IMR-90 (cell line): ENCODE measurements around the gene GPR6. TPM values are rescaled to one million over a fixed set of nuclear protein-coding genes. Genes with fewer than 3 reads are reported as not detected.

Source experiments
- ATAC-seq: fragments of 200-7000 bp; cut with Tn5 transposase; 2 replicates; pipeline ENCODE4 v1.9.1; 2020; ENCODE audit warnings: low read depth, mild to moderate bottlenecking, moderate library complexity
- BruUV-seq: library from RNA; stranded (reverse); fragments of 400-500 nt; replicated peaks from 2 replicates; lab custom pipeline; 2021; lab: Mats Ljungman, UMichigan
- CTCF ChIA-PET: fragments of 300-600 bp; formaldehyde crosslinking; extraction: SDS; loops from one replicate; lab custom pipeline; 2021; ENCODE audit warnings: antibody characterized with exemption; lab: Yijun Ruan, JAX
- POLR2A ChIA-PET: fragments of 300-600 bp; sonication (Branson Sonifier 250); formaldehyde crosslinking; loops from one replicate; lab custom pipeline; 2022; ENCODE audit warnings: antibody characterized with exemption; ENCODE audit not compliant: unreplicated experiment; lab: Charles Lee
- DNase-seq: peaks from one replicate; pipeline ENCODE4 v3.0.0; 2013
- H2AFZ ChIP-seq: replicated peaks from 2 replicates; pipeline ENCODE3; 2013; ENCODE audit warnings: low read length, mild to moderate bottlenecking; ENCODE audit not compliant: poor library complexity
- H2AK5ac ChIP-seq: 2 replicates; pipeline ENCODE4 v1.6.1; 2013; ENCODE audit warnings: low read depth, low read length, inconsistent platforms
- H2AK9ac ChIP-seq: replicated peaks from 2 replicates; pipeline ENCODE3; 2013; ENCODE audit warnings: mild to moderate bottlenecking, low read depth, low read length, moderate library complexity; ENCODE audit not compliant: poor library complexity
- H2BK120ac ChIP-seq: 2 replicates; pipeline ENCODE4 v1.6.1; 2013; ENCODE audit warnings: low read depth, low read length, inconsistent platforms
- H2BK15ac ChIP-seq: 3 replicates; pipeline ENCODE4 v1.6.1; 2013; ENCODE audit warnings: low read depth, low read length, inconsistent platforms
- H2BK20ac ChIP-seq: 2 replicates; pipeline ENCODE4 v1.6.1; 2013; ENCODE audit warnings: low read depth, mild to moderate bottlenecking, inconsistent platforms, low read length, moderate library complexity
- H2BK5ac ChIP-seq: 2 replicates; pipeline ENCODE4 v1.6.1; 2013; ENCODE audit warnings: mild to moderate bottlenecking, low read depth, low read length, inconsistent platforms; ENCODE audit not compliant: poor library complexity, severe bottlenecking
- H3K14ac ChIP-seq: replicated peaks from 2 replicates; pipeline ENCODE4 v1.6.1; 2013; ENCODE audit warnings: low read depth, low read length, inconsistent platforms
- H3K18ac ChIP-seq: 2 replicates; pipeline ENCODE4 v1.6.1; 2013; ENCODE audit warnings: low read depth, low read length, control low read depth
- H3K23ac ChIP-seq: 2 replicates; pipeline ENCODE4 v1.6.1; 2013; ENCODE audit warnings: low read depth, low read length, inconsistent platforms
- H3K27ac ChIP-seq: 2 replicates; pipeline ENCODE4 v1.5.1; 2013; ENCODE audit warnings: mild to moderate bottlenecking, control low read depth, low read length; ENCODE audit not compliant: insufficient read depth
- H3K27me3 ChIP-seq: 2 replicates; pipeline ENCODE4 v1.6.1; 2013; ENCODE audit warnings: low read length; ENCODE audit not compliant: control insufficient read depth, insufficient read depth
- H3K36me3 ChIP-seq: 2 replicates; pipeline ENCODE4 v1.6.1; 2013; ENCODE audit warnings: low read length, mixed read lengths; ENCODE audit not compliant: control insufficient read depth, insufficient read depth
- H3K4ac ChIP-seq: 2 replicates; pipeline ENCODE4 v1.6.1; 2013; ENCODE audit warnings: low read depth, low read length, inconsistent platforms
- H3K4me1 ChIP-seq: 2 replicates; pipeline ENCODE4 v1.6.1; 2013; ENCODE audit warnings: low read length, mixed read lengths; ENCODE audit not compliant: control insufficient read depth, insufficient read depth
- H3K4me2 ChIP-seq: 2 replicates; pipeline ENCODE4 v1.6.1; 2013; ENCODE audit warnings: low read depth, mild to moderate bottlenecking, control low read depth, low read length, moderate library complexity
- H3K4me3 ChIP-seq: 2 replicates; pipeline ENCODE4 v1.5.1; 2013; ENCODE audit warnings: low read depth, mild to moderate bottlenecking, control low read depth, low read length, moderate library complexity; ENCODE audit not compliant: insufficient read depth
- H3K56ac ChIP-seq: 2 replicates; pipeline ENCODE4 v1.6.1; 2013; ENCODE audit warnings: low read length, inconsistent platforms; ENCODE audit not compliant: insufficient read depth; ENCODE audit errors: extremely low read depth
- H3K79me1 ChIP-seq, 2 experiments: 2 replicates each; pipeline ENCODE4 v1.6.1; 2013; ENCODE audit warnings: low read length in 2 of 2, inconsistent platforms in 1 of 2, low read depth in 1 of 2
- H3K9ac ChIP-seq: 2 replicates; pipeline ENCODE4 v1.6.1; 2013; ENCODE audit warnings: low read depth, low read length, control low read depth
- H3K9me1 ChIP-seq: 2 replicates; pipeline ENCODE4 v1.6.1; 2013; ENCODE audit warnings: low read length, inconsistent platforms; ENCODE audit not compliant: insufficient read depth
- H3K9me3 ChIP-seq: 2 replicates; pipeline ENCODE4 v1.6.1; 2013; ENCODE audit warnings: low read length; ENCODE audit not compliant: control insufficient read depth, insufficient read depth
- H4K20me1 ChIP-seq: 2 replicates; pipeline ENCODE4 v1.6.1; 2013; ENCODE audit warnings: low read length, inconsistent platforms; ENCODE audit not compliant: insufficient read depth
- H4K5ac ChIP-seq: 2 replicates; pipeline ENCODE4 v1.6.1; 2013; ENCODE audit warnings: mild to moderate bottlenecking, low read depth, low read length, control low read depth
- H4K8ac ChIP-seq, 2 experiments: 2 replicates each; pipeline ENCODE4 v1.6.1; 2013; ENCODE audit warnings: low read depth in 2 of 2, low read length in 2 of 2, control low read depth in 1 of 2, inconsistent platforms in 1 of 2
- H4K91ac ChIP-seq: 2 replicates; pipeline ENCODE4 v1.6.1; 2013; ENCODE audit warnings: low read depth, low read length, inconsistent platforms; ENCODE audit not compliant: insufficient read depth
- CEBPB ChIP-seq: IDR thresholded peaks from 2 replicates; pipeline ENCODE4 v1.6.1; 2012; ENCODE audit warnings: low read depth, low read length, improper control_type of control experiment
- CHD1 ChIP-seq: IDR thresholded peaks from 2 replicates; pipeline ENCODE4 v1.6.1; 2012; ENCODE audit warnings: low read depth, low read length, improper control_type of control experiment
- ELK1 ChIP-seq: fragments of 150-350 bp; IDR thresholded peaks from 2 replicates; pipeline ENCODE4 v1.6.1; 2016; ENCODE audit warnings: low read depth, mild to moderate bottlenecking, low read length, moderate library complexity, borderline replicate concordance
- FOS ChIP-seq: fragments of 150-350 bp; IDR thresholded peaks from 2 replicates; pipeline ENCODE4 v1.6.1; 2016; ENCODE audit warnings: low read depth, low read length
- MAFK ChIP-seq: IDR thresholded peaks from 2 replicates; pipeline ENCODE4 v1.6.1; 2012; ENCODE audit warnings: low read depth, low read length, improper control_type of control experiment
- MAZ ChIP-seq: IDR thresholded peaks from 2 replicates; pipeline ENCODE4 v1.6.1; 2012; ENCODE audit warnings: low read depth, mild to moderate bottlenecking, low read length, improper control_type of control experiment, moderate library complexity, borderline replicate concordance
- RFX5 ChIP-seq: IDR thresholded peaks from 2 replicates; pipeline ENCODE4 v1.8.0; 2012; ENCODE audit warnings: low read depth, mild to moderate bottlenecking, low read length, moderate library complexity
- USF2 ChIP-seq: fragments of 150-350 bp; IDR thresholded peaks from 2 replicates; pipeline ENCODE4 v1.6.1; 2017; ENCODE audit warnings: mild to moderate bottlenecking, antibody characterized with exemption, low read length, low read depth
- WGBS, 2 experiments: methylation state at CpG; one replicate each; pipeline versions ENCODE4 v1.1.5 to v1.1.7; 2013; ENCODE audit warnings: missing lambda C conversion rate in 2 of 2; ENCODE audit not compliant: insufficient read length in 1 of 2; ENCODE audit errors: extremely low coverage in 2 of 2; 5-methylcytosine and 5-hydroxymethylcytosine counted together
- dilution Hi-C: fragments of 300-500 bp; cut with HindIII; formaldehyde crosslinking; loops from one replicate; pipeline ENCODE4 v1.14.3; 2018; ENCODE audit warnings: low sequenced_read_pairs; ENCODE audit not compliant: unreplicated experiment
- in situ Hi-C: fragments of 300-500 bp; cut with MboI; formaldehyde crosslinking; loops from 3 replicates; pipeline ENCODE4 v1.14.3; 2019; ENCODE audit warnings: low sequenced_read_pairs, inconsistent platforms, mixed read lengths
- intact Hi-C: fragments of 100-400 bp; cut with micrococcal nuclease; formaldehyde crosslinking; loops from 2 replicates; pipeline ENCODE4 v1.10.0; 2022
- polyA plus RNA-seq, 3 experiments: library from polyadenylated mRNA; depleted of rRNA; stranded (reverse); fragments of >200 nt; gene quantifications; 2 replicates each; pipeline ENCODE4 v1.2.3, GENCODE V29; 2012; ENCODE audit warnings: low replicate concordance in 1 of 3
- total RNA-seq: library from RNA; depleted of rRNA; stranded (reverse); fragments of >200 nt; gene quantifications from 2 replicates; pipeline ENCODE4 v1.2.3, GENCODE V29; 2012
- TF ChIP-seq, protein P1 (sequence below): conservative IDR thresholded peaks from 2 replicates; pipeline ENCODE4 v1.5.1; 2012; ENCODE audit warnings: mild to moderate bottlenecking, low read depth, low read length, improper control_type of control experiment

The GPR6 gene
- total and polyA plus RNA-seq, 2 of the 4 experiments (the other 2 are of a cell fraction), result not detected

DNA sequence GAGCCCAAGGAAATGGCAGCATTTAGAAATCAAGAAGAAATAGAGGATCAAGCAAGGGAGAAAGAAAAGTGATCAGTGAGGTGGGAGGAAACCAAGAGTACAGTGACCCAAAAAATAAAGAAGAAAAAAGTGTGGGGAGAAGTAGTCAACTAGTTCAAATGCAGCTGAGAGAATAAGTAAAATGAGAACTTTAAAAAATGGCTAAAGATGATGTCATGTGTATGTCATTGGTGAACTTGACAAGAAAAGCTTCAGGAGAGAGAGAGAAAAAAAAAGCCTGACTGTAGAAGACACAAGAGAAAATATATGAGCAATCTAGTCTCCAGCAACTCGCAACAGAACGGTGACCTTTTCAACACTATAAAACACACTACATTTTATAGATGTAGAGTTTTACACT, 6.3 kb downstream of the GPR6 start:
- no peak overlapping the region for H3K56ac ChIP-seq
- CTCF ChIA-PET, result no interaction called here
- no peak overlapping the region for H3K4me2 ChIP-seq
- no peak overlapping the region for H3K4me3 ChIP-seq
- TF ChIP-seq ELK1 (no peak), MAFK (no peak), MAZ (no peak), FOS (no peak), CEBPB (no peak), CHD1 (no peak), RFX5 (no peak), USF2 (no peak)
- TF ChIP-seq, protein P1, sequence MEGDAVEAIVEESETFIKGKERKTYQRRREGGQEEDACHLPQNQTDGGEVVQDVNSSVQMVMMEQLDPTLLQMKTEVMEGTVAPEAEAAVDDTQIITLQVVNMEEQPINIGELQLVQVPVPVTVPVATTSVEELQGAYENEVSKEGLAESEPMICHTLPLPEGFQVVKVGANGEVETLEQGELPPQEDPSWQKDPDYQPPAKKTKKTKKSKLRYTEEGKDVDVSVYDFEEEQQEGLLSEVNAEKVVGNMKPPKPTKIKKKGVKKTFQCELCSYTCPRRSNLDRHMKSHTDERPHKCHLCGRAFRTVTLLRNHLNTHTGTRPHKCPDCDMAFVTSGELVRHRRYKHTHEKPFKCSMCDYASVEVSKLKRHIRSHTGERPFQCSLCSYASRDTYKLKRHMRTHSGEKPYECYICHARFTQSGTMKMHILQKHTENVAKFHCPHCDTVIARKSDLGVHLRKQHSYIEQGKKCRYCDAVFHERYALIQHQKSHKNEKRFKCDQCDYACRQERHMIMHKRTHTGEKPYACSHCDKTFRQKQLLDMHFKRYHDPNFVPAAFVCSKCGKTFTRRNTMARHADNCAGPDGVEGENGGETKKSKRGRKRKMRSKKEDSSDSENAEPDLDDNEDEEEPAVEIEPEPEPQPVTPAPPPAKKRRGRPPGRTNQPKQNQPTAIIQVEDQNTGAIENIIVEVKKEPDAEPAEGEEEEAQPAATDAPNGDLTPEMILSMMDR, result no peak
- H2BK20ac ChIP-seq, result no peak overlapping the region
- H4K91ac ChIP-seq, result no peak overlapping the region
- no TSS peak for BruUV-seq
- no peaks in the 10 kb centered on the region for H3K36me3 ChIP-seq
- H3K27ac ChIP-seq, result no peak overlapping the region
- in situ Hi-C loops (no loop called here), dilution Hi-C loops (no loop called here), intact Hi-C loops (no loop called here)
- H2BK120ac ChIP-seq, result no peak overlapping the region
- no peak overlapping the region for H2AK5ac ChIP-seq
- H3K9me3 ChIP-seq, result no peaks in the 10 kb centered on the region; the same call in 1 of the 2 replicates
- 0 out of 2 replicates have a peak, but pooled peaks cover 3% of the 10 kb centered on the region for H3K27me3 ChIP-seq
- H3K4me1 ChIP-seq, result no peaks in the 10 kb centered on the region
- no peaks in the 10 kb centered on the region for H3K79me1 ChIP-seq
- POLR2A ChIA-PET, result no interaction called here
- ATAC-seq (no peak), DNase-seq (no peak)
- H3K14ac ChIP-seq, result no peak overlapping the region
- no peak overlapping the region for H3K4ac ChIP-seq
- no peak overlapping the region for H4K5ac ChIP-seq
- WGBS, 2 experiments, result no CpG with 5 or more reads among the region's 2 CpGs
- H3K9me1 ChIP-seq, result no peaks in the 10 kb centered on the region
- H2BK15ac ChIP-seq, result no peak overlapping the region
- no peak overlapping the region for H4K8ac ChIP-seq
- no peak overlapping the region for H2BK5ac ChIP-seq
- H3K23ac ChIP-seq, result no peak overlapping the region
- H2AK9ac ChIP-seq, result no peak overlapping the region
- H3K9ac ChIP-seq, result no peak overlapping the region
- H4K20me1 ChIP-seq, result no peaks in the 10 kb centered on the region
- no peak overlapping the region for H3K18ac ChIP-seq
- H2AFZ ChIP-seq, result no peak overlapping the region
